WTC11 (cell line): ENCODE results near the gene SLC9A9.

Source experiments
- CTCF ChIP-seq: fragments of 200-600 bp; IDR thresholded peaks from 2 replicates; pipeline ENCODE4 v1.8.0; 2022; ENCODE audit warnings: antibody characterized with exemption
- MAX ChIP-seq: sonication (generic); formaldehyde crosslinking; IDR thresholded peaks from 2 replicates; pipeline ENCODE4 v1.8.0; 2022; ENCODE audit warnings: mild to moderate bottlenecking, missing genetic modification reagents
- PRRX2 ChIP-seq: fragments of 250-450 bp; sonication (Bioruptor Pico); IDR thresholded peaks from 2 replicates; pipeline ENCODE4 v1.8.0; 2021; ENCODE audit warnings: mild to moderate bottlenecking
- TCF7 ChIP-seq: sonication (generic); formaldehyde crosslinking; IDR thresholded peaks from 2 replicates; pipeline ENCODE4 v1.8.0; 2022; ENCODE audit warnings: mild to moderate bottlenecking, low read depth, missing genetic modification reagents, moderate library complexity
- TP53 ChIP-seq: sonication (generic); formaldehyde crosslinking; IDR thresholded peaks from 2 replicates; pipeline ENCODE4 v1.8.1; 2023; ENCODE audit warnings: mild to moderate bottlenecking, missing genetic modification reagents
- USF2 ChIP-seq: sonication (generic); formaldehyde crosslinking; IDR thresholded peaks from 2 replicates; pipeline ENCODE4 v1.8.1; 2023; ENCODE audit warnings: mild to moderate bottlenecking, missing genetic modification reagents, moderate library complexity
- ZBTB21 ChIP-seq: sonication (generic); formaldehyde crosslinking; IDR thresholded peaks from 2 replicates; pipeline ENCODE4 v1.8.1; 2023; ENCODE audit warnings: mild to moderate bottlenecking, missing genetic modification reagents, borderline replicate concordance

GRCh38 chr3:143750841-143751240 is 97.4 kb downstream of the SLC9A9 start:
- TF ChIP-seq CTCF (no peak), TCF7 (CRISPR knock-in tag) (no peak), USF2 (no peak), ZBTB21 (CRISPR knock-in tag) (no peak), TP53 (CRISPR knock-in tag) (no peak), MAX (CRISPR knock-in tag) (no peak), PRRX2 (no peak)
